SU-DHL-6 (cell line): Measurements from ENCODE around the gene NEU2.

Experiments
- H2AFZ ChIP-seq: fragments of 200-600 bp; sonication (generic); 2 replicates; pipeline ENCODE4 v1.6.1; 2014; ENCODE audit warnings: low read depth, mild to moderate bottlenecking, moderate library complexity, mixed read lengths, antibody characterized with exemption, low read length; ENCODE audit not compliant: severe bottlenecking
- H3F3A ChIP-seq: fragments of 200-600 bp; shearing (Covaris generic); 2 replicates; pipeline ENCODE4 v1.6.0; 2016; ENCODE audit warnings: antibody characterized with exemption, mild to moderate bottlenecking; ENCODE audit not compliant: insufficient read depth
- H3K27ac ChIP-seq: fragments of 200-600 bp; sonication (generic); 2 replicates; pipeline ENCODE4 v1.5.1; 2016; ENCODE audit warnings: low read depth, mild to moderate bottlenecking, low read length, moderate library complexity, mixed read lengths
- H3K27me3 ChIP-seq: fragments of 200-600 bp; sonication (generic), shearing (Covaris generic); 2 replicates; pipeline ENCODE4 v1.6.0; 2014; ENCODE audit warnings: mild to moderate bottlenecking, low read length
- H3K36me3 ChIP-seq: fragments of 200-600 bp; sonication (generic); 2 replicates; pipeline ENCODE4 v1.6.1; 2014; ENCODE audit warnings: mild to moderate bottlenecking, low read length, mixed read lengths
- H3K4me2 ChIP-seq: fragments of 300-600, 200-600 bp; shearing (Covaris generic), sonication (generic); 2 replicates; pipeline ENCODE4 v1.6.0; 2014; ENCODE audit warnings: low read length, low read depth, mild to moderate bottlenecking; ENCODE audit not compliant: poor library complexity, severe bottlenecking
- H3K4me3 ChIP-seq: fragments of 200-600 bp; sonication (generic); 2 replicates; pipeline ENCODE4 v1.5.1; 2014; ENCODE audit warnings: antibody characterized with exemption, low read length, mild to moderate bottlenecking, mixed read lengths; ENCODE audit not compliant: insufficient read depth, poor library complexity, severe bottlenecking
- H3K79me2 ChIP-seq: fragments of 200-600 bp; sonication (generic); 2 replicates; pipeline ENCODE4 v1.6.1; 2014; ENCODE audit warnings: mild to moderate bottlenecking, low read length, moderate library complexity; ENCODE audit not compliant: insufficient read depth
- H3K9ac ChIP-seq: fragments of 200-600 bp; sonication (generic); 2 replicates; pipeline ENCODE4 v1.7.0; 2014; ENCODE audit warnings: mild to moderate bottlenecking, low read length
- H3K9me2 ChIP-seq: fragments of 200-600 bp; sonication (generic); replicated peaks from 2 replicates; pipeline ENCODE4 v1.6.1; 2014; ENCODE audit warnings: low read length; ENCODE audit not compliant: insufficient read depth
- H3K9me3 ChIP-seq: fragments of 200-600 bp; sonication (generic); 2 replicates; pipeline ENCODE4 v1.6.1; 2014; ENCODE audit warnings: low read length, mixed read lengths; ENCODE audit not compliant: insufficient read depth
- H4K20me1 ChIP-seq: fragments of 200-600 bp; sonication (generic); 2 replicates; pipeline ENCODE4 v1.6.1; 2014; ENCODE audit warnings: low read depth, mild to moderate bottlenecking, antibody characterized with exemption, low read length, moderate library complexity, mixed read lengths
- CTCF ChIP-seq: fragments of 200-600 bp; sonication (generic); IDR thresholded peaks from one replicate; pipeline ENCODE4 v1.5.1; 2017; ENCODE audit warnings: antibody characterized with exemption, mild to moderate bottlenecking, low read length, moderate library complexity; ENCODE audit not compliant: insufficient read depth, poor library complexity, severe bottlenecking
- EZH2phosphoT487 ChIP-seq: fragments of 200-600 bp; sonication (generic), shearing (Covaris generic); conservative IDR thresholded peaks from 2 replicates; pipeline ENCODE4 v1.6.1; 2018; ENCODE audit warnings: mild to moderate bottlenecking, antibody characterized with exemption, low read length, moderate library complexity, mixed read lengths

The NEU2 gene

GRCh38 chr2:232994446-232994845, 38.0 kb upstream of the NEU2 start:
- Histone ChIP-seq H3K4me2 (no peak overlapping the region), H3K27ac (no peak overlapping the region), H3K79me2 (no peaks in the 10 kb centered on the region), H3F3A (no peaks in the 10 kb centered on the region), H3K9ac (no peak overlapping the region), H4K20me1 (no peaks in the 10 kb centered on the region), H3K4me3 (no peak overlapping the region), H3K27me3 (no peaks in the 10 kb centered on the region), H3K36me3 (no peaks in the 10 kb centered on the region), H3K9me3 (no peaks in the 10 kb centered on the region), H2AFZ (no peak overlapping the region), H3K9me2 (no peaks in the 10 kb centered on the region)
- TF ChIP-seq CTCF: no peak
- TF ChIP-seq EZH2phosphoT487: no peak

GRCh38 chr2:232997749-232998665, 34.5 kb upstream of the NEU2 start:
- no peaks in the 10 kb centered on the region for H3K9me3 ChIP-seq
- no peak overlapping the region for H3K4me2 ChIP-seq
- H3K9ac ChIP-seq: no peak overlapping the region
- H2AFZ ChIP-seq: no peak overlapping the region
- H3F3A ChIP-seq: no peaks in the 10 kb centered on the region
- H3K4me3 ChIP-seq: no peak overlapping the region
- TF ChIP-seq CTCF: no peak
- TF ChIP-seq EZH2phosphoT487: no peak
- H3K36me3 ChIP-seq: no peaks in the 10 kb centered on the region
- no peak overlapping the region for H3K27ac ChIP-seq
- H3K79me2 ChIP-seq: no peaks in the 10 kb centered on the region
- no peaks in the 10 kb centered on the region for H3K9me2 ChIP-seq
- H3K27me3 ChIP-seq: no peaks in the 10 kb centered on the region
- no peaks in the 10 kb centered on the region for H4K20me1 ChIP-seq

GRCh38 chr2:232998666-232998985, 33.8 kb upstream of the NEU2 start:
- Histone ChIP-seq H3F3A (no peaks in the 10 kb centered on the region), H3K27ac (no peak overlapping the region), H3K79me2 (no peaks in the 10 kb centered on the region), H3K4me2 (no peak overlapping the region), H3K4me3 (no peak overlapping the region), H3K9me3 (no peaks in the 10 kb centered on the region), H3K9me2 (no peaks in the 10 kb centered on the region), H3K27me3 (no peaks in the 10 kb centered on the region), H3K9ac (no peak overlapping the region), H4K20me1 (no peaks in the 10 kb centered on the region), H2AFZ (no peak overlapping the region), H3K36me3 (no peaks in the 10 kb centered on the region)
- no peak for TF ChIP-seq EZH2phosphoT487
- TF ChIP-seq CTCF: no peak
